Mucosa of stomach (tissue), 1 donor: ENCODE data around the gene IQCK.

Experiments
- H3K27me3 ChIP-seq: one replicate; pipeline ENCODE4 v1.7.0; 2013; ENCODE audit warnings: mild to moderate bottlenecking, low read length; ENCODE audit not compliant: control insufficient read depth, insufficient read depth
- H3K36me3 ChIP-seq: one replicate; pipeline ENCODE4 v1.7.0; 2013; ENCODE audit warnings: low read length; ENCODE audit not compliant: control insufficient read depth, insufficient read depth
- H3K4me1 ChIP-seq: one replicate; pipeline ENCODE4 v1.7.0; 2013; ENCODE audit warnings: mild to moderate bottlenecking, low read length; ENCODE audit not compliant: control insufficient read depth, insufficient read depth
- H3K4me3 ChIP-seq: one replicate; pipeline ENCODE4 v1.7.0; 2013; ENCODE audit warnings: low read length
- H3K9ac ChIP-seq: one replicate; pipeline ENCODE4 v1.7.0; 2013; ENCODE audit warnings: mild to moderate bottlenecking, low read length, moderate library complexity
- H3K9me3 ChIP-seq: one replicate; pipeline ENCODE4 v1.7.0; 2013; ENCODE audit warnings: mild to moderate bottlenecking, low read length, moderate library complexity; ENCODE audit not compliant: control insufficient read depth
- donor health status: Pancreatic carcinoma.

Gene IQCK

GRCh38 chr16:19805459-19806162 lies 87.5 kb downstream of the IQCK start:
- Histone ChIP-seq H3K9me3 (peaks cover 9% of the 10 kb centered on the region), H3K4me3 (no peak overlapping the region), H3K36me3 (no peaks in the 10 kb centered on the region), H3K9ac (peak overlapping the region; percentile 49), H3K4me1 (peaks cover 50% of the 10 kb centered on the region), H3K27me3 (no peaks in the 10 kb centered on the region)

GRCh38 chr16:19808061-19808641 lies 90.1 kb downstream of the IQCK start:
- peak overlapping the region; percentile 56 for H3K9ac ChIP-seq

GRCh38 chr16:19809121-19809635 lies 91.1 kb downstream of the IQCK start:
- no peaks in the 10 kb centered on the region for H3K36me3 ChIP-seq
- peaks cover 9% of the 10 kb centered on the region for H3K9me3 ChIP-seq
- H3K4me1 ChIP-seq, result peaks cover 64% of the 10 kb centered on the region
- peak overlapping the region; percentile 10 for H3K9ac ChIP-seq
- H3K4me3 ChIP-seq, result no peak overlapping the region
- no peaks in the 10 kb centered on the region for H3K27me3 ChIP-seq

More at GRCh38 chr16:19808061-19808641, 90.1 kb downstream of the IQCK start:
- Histone ChIP-seq H3K9me3 (peaks cover 9% of the 10 kb centered on the region), H3K4me3 (no peak overlapping the region), H3K4me1 (peaks cover 64% of the 10 kb centered on the region), H3K27me3 (no peaks in the 10 kb centered on the region), H3K36me3 (no peaks in the 10 kb centered on the region)

GRCh38 chr16:19809693-19810092 lies 91.6 kb downstream of the IQCK start:
- H3K4me1 ChIP-seq, result peaks cover 59% of the 10 kb centered on the region
- peaks cover 9% of the 10 kb centered on the region for H3K9me3 ChIP-seq
- no peak overlapping the region for H3K4me3 ChIP-seq
- H3K27me3 ChIP-seq, result no peaks in the 10 kb centered on the region
- H3K9ac ChIP-seq, result peak overlapping the region; percentile 10
- no peaks in the 10 kb centered on the region for H3K36me3 ChIP-seq

GRCh38 chr16:19810817-19811731 lies 93.0 kb downstream of the IQCK start:
- Histone ChIP-seq H3K27me3 (no peaks in the 10 kb centered on the region), H3K4me3 (no peak overlapping the region), H3K36me3 (no peaks in the 10 kb centered on the region), H3K4me1 (peaks cover 45% of the 10 kb centered on the region), H3K9me3 (no peaks in the 10 kb centered on the region), H3K9ac (no peak overlapping the region)

GRCh38 chr16:19812986-19813385 lies 94.9 kb downstream of the IQCK start:
- Histone ChIP-seq H3K4me3 (no peak overlapping the region), H3K4me1 (peaks cover 40% of the 10 kb centered on the region), H3K27me3 (no peaks in the 10 kb centered on the region)

GRCh38 chr16:19815418-19815817 lies 97.3 kb downstream of the IQCK start:
- no peaks in the 10 kb centered on the region for H3K27me3 ChIP-seq

More at GRCh38 chr16:19812986-19813385, 94.9 kb downstream of the IQCK start:
- H3K36me3 ChIP-seq, result no peaks in the 10 kb centered on the region
- H3K9me3 ChIP-seq, result no peaks in the 10 kb centered on the region
- no peak overlapping the region for H3K9ac ChIP-seq

GRCh38 chr16:19817122-19817521 lies 99.1 kb downstream of the IQCK start:
- Histone ChIP-seq H3K9me3 (no peaks in the 10 kb centered on the region), H3K36me3 (no peaks in the 10 kb centered on the region), H3K4me1 (peaks cover 9% of the 10 kb centered on the region), H3K27me3 (no peaks in the 10 kb centered on the region), H3K4me3 (no peak overlapping the region), H3K9ac (no peak overlapping the region)

More at GRCh38 chr16:19815418-19815817, 97.3 kb downstream of the IQCK start:
- Histone ChIP-seq H3K9ac (no peak overlapping the region), H3K4me1 (peaks cover 23% of the 10 kb centered on the region), H3K9me3 (no peaks in the 10 kb centered on the region), H3K36me3 (no peaks in the 10 kb centered on the region), H3K4me3 (no peak overlapping the region)

GRCh38 chr16:19817875-19818274 lies 99.8 kb downstream of the IQCK start:
- Histone ChIP-seq H3K9ac (no peak overlapping the region), H3K36me3 (no peaks in the 10 kb centered on the region), H3K9me3 (no peaks in the 10 kb centered on the region), H3K27me3 (no peaks in the 10 kb centered on the region), H3K4me3 (no peak overlapping the region), H3K4me1 (peaks cover 9% of the 10 kb centered on the region)

GRCh38 chr16:19822533-19822932 lies 104.5 kb downstream of the IQCK start:
- no peaks in the 10 kb centered on the region for H3K36me3 ChIP-seq
- no peaks in the 10 kb centered on the region for H3K4me1 ChIP-seq
- H3K27me3 ChIP-seq, result no peaks in the 10 kb centered on the region
- no peak overlapping the region for H3K4me3 ChIP-seq
- no peaks in the 10 kb centered on the region for H3K9me3 ChIP-seq
- H3K9ac ChIP-seq, result no peak overlapping the region

- Histone ChIP-seq H3K36me3 (no peaks in the 10 kb centered on the region), H3K9ac (no peak overlapping the region), H3K27me3 (no peaks in the 10 kb centered on the region), H3K4me3 (no peak overlapping the region), H3K4me1 (no peaks in the 10 kb centered on the region), H3K9me3 (no peaks in the 10 kb centered on the region)
Measured at GRCh38 chr16:19823322-19823721, 105.3 kb downstream of the IQCK start.

- no peaks in the 10 kb centered on the region for H3K9me3 ChIP-seq
- H3K4me3 ChIP-seq, result no peak overlapping the region
- peaks cover 3% of the 10 kb centered on the region for H3K4me1 ChIP-seq
- H3K9ac ChIP-seq, result no peak overlapping the region
- H3K36me3 ChIP-seq, result no peaks in the 10 kb centered on the region
- no peaks in the 10 kb centered on the region for H3K27me3 ChIP-seq
Measured at GRCh38 chr16:19824216-19824615, 106.1 kb downstream of the IQCK start.
